GM12864 (cell line): ENCODE measurements around the gene WNT7A.

ENCODE experiments used
- DNase-seq: peaks from one replicate; pipeline ENCODE4 v3.0.0-alpha.2; 2011; ENCODE audit warnings: low read depth
- H3K4me3 ChIP-seq: 2 replicates; pipeline ENCODE4 v1.5.1; 2011; ENCODE audit warnings: mild to moderate bottlenecking, low read depth, low read length, control low read depth
- CTCF ChIP-seq: IDR thresholded peaks from 2 replicates; pipeline ENCODE4 v1.5.1; 2011; ENCODE audit warnings: low read depth, mild to moderate bottlenecking, moderate library complexity, low read length, control low read depth, inconsistent platforms; ENCODE audit errors: missing control alignments

Gene WNT7A

GRCh38 chr3:13865581-13865980, 14.3 kb downstream of the WNT7A start:
- no peak for DNase-seq
- H3K4me3 ChIP-seq, result no peak overlapping the region
- no peak for TF ChIP-seq CTCF

DNA sequence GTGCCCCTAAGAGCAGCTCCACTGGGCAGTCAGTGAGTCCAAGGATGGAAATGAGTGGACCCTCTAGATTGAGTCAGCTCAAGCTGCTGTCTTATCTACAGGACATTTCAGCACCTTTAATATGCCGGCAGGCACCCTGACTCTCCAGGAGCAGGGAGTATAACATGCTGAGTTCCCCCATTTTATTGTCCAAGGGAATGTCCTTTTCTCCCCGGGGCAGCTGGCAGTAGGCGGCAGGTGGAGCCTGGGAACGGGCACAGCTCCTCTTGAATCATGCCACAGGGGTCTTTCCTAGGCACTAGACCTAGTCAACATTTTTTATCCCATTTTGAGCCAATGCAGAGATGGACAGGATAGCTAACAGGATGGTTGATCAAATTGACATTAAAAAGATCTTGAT, 14.8 kb downstream of the WNT7A start:
- H3K4me3 ChIP-seq, result no peak overlapping the region
- no peak for DNase-seq
- no peak for TF ChIP-seq CTCF

DNA sequence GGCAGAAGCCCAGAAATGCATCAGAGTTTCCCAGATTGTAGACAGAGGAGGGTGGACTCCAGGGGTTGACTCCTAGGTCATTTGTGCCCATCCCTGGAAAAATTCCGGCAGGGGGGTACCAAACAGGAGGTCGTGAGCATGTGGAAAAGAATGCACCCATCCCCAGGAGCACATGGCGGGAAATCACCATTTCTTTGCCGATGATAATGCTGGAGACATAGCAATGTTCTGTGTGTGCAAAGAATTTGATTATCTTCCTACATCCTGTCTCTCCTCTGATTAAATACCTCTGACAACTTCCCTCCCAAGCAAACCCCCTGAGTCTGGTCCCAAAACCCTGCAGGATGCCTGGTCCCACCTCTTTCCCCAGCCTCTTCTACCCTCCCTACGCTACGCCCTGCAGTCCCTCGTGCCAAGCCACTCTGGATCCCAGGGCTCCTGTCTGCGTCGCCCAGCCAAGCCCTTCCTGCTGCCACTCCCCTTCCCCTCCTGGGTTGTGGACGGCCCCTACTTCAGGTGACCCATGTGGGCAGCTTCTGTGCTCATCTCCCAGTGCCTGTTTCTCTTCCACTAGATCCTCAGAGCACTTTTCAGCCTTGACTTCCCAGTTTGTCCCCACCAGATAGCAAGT, 15.8 kb downstream of the WNT7A start:
- no peak overlapping the region for H3K4me3 ChIP-seq
- TF ChIP-seq CTCF, result no peak
- no peak for DNase-seq

GRCh38 chr3:13863382-13863952, 16.4 kb downstream of the WNT7A start:
- TF ChIP-seq CTCF, result no peak
- no peak overlapping the region for H3K4me3 ChIP-seq
- DNase-seq, result no peak

DNA sequence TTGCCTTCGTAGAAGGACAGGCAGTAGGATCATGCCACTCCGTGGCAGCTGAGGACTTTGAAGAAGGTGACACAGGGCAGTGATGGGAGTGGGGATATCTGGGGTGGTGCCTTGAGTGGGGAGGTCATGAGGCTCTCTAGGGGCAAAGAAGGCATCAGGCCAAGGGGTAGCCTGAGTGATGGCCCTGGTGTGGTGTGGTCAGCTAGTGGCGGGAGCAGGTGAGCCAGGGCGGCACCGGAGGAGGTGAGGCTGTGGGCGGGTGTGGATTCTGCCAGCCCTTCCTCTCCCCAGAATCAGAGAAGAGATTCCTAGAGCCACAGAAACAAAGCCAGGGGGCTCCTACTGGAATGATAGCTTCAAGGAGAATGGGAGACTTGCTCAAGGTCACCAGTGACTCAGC, 18.4 kb downstream of the WNT7A start:
- TF ChIP-seq CTCF, result no peak
- no peak overlapping the region for H3K4me3 ChIP-seq
- no peak for DNase-seq

DNA sequence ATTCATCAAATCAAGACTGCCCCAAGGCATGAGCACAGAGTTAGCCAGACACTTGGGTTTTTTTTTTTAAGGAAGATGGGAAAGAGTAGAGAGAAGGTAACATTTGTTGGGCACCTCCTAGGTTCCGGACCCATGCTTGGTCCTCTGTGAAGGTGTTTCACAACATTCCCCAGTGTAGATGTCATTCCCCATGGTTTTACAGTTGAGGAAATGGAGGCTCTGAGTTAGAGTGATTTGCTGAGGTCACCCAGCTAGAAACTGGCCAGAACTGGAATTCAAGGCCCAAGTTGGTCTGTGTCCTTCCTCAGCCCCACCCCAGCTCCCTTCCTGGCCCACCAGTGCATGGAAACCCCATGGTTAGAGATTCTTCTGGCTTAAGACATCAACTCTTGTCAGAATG, 19.9 kb downstream of the WNT7A start:
- H3K4me3 ChIP-seq, result no peak overlapping the region
- no peak for DNase-seq
- TF ChIP-seq CTCF, result no peak

- no peak for DNase-seq
Measured at GRCh38 chr3:13858768-13859520, 20.9 kb downstream of the WNT7A start.

More at GRCh38 chr3:13858768-13859520, 20.9 kb downstream of the WNT7A start:
- H3K4me3 ChIP-seq, result no peak overlapping the region
- TF ChIP-seq CTCF, result no peak
